Karpas-422 (cell line): ENCODE measurements around the gene FGFBP2. TPM values are rescaled to one million over a fixed set of nuclear protein-coding genes. Genes with fewer than 3 reads are reported as not detected.
"Not testable (repeated sequence)": the region's sequence is repeated elsewhere in the genome, so short reads cannot be mapped to it uniquely, and the experiment has no call there.

ENCODE experiments used
- DNase-seq: peaks from one replicate; pipeline ENCODE4 v3.0.0-alpha.2; 2015
- H2AFZ ChIP-seq: fragments of 200-600 bp; sonication (generic); 2 replicates; pipeline ENCODE4 v1.6.1; 2014; ENCODE audit warnings: antibody characterized with exemption, low read length, mixed read lengths
- H3K27ac ChIP-seq: fragments of 200-600 bp; sonication (generic); 2 replicates; pipeline ENCODE4 v1.5.1; 2014; ENCODE audit warnings: mild to moderate bottlenecking, low read length, moderate library complexity
- H3K27me3 ChIP-seq: fragments of 200-600 bp; sonication (generic); 2 replicates; pipeline ENCODE4 v1.6.1; 2014; ENCODE audit warnings: low read length, mixed read lengths
- H3K36me3 ChIP-seq: fragments of 200-600 bp; sonication (generic); 2 replicates; pipeline ENCODE4 v1.6.1; 2014; ENCODE audit warnings: low read length, mixed read lengths; ENCODE audit not compliant: insufficient read depth
- H3K4me1 ChIP-seq: fragments of 200-600 bp; sonication (generic); 2 replicates; pipeline ENCODE4 v1.6.1; 2014; ENCODE audit warnings: mild to moderate bottlenecking, low read length, mixed read lengths
- H3K4me2 ChIP-seq: fragments of 200-600 bp; sonication (generic); 2 replicates; pipeline ENCODE4 v1.6.1; 2014; ENCODE audit warnings: low read length, low read depth, mild to moderate bottlenecking; ENCODE audit not compliant: poor library complexity, severe bottlenecking
- H3K4me3 ChIP-seq: fragments of 200-600 bp; sonication (generic); 2 replicates; pipeline ENCODE4 v1.5.1; 2014; ENCODE audit warnings: mild to moderate bottlenecking, antibody characterized with exemption, low read length, mixed read lengths
- H3K79me2 ChIP-seq: fragments of 200-600 bp; sonication (generic); 2 replicates; pipeline ENCODE4 v1.6.1; 2014; ENCODE audit warnings: mild to moderate bottlenecking, low read length, mixed read lengths
- H3K9ac ChIP-seq: fragments of 200-600 bp; sonication (generic); 2 replicates; pipeline ENCODE4 v1.6.0; 2014; ENCODE audit warnings: low read length
- H3K9me2 ChIP-seq: fragments of 200-600 bp; sonication (generic), shearing (Covaris generic); replicated peaks from 2 replicates; pipeline ENCODE4 v1.6.0; 2014; ENCODE audit warnings: mild to moderate bottlenecking, low read length, moderate library complexity; ENCODE audit not compliant: insufficient read depth
- H3K9me3 ChIP-seq: fragments of 300-700, 200-600 bp; sonication (generic); 2 replicates; pipeline ENCODE4 v1.6.1; 2014; ENCODE audit warnings: low read length, mixed read lengths
- H4K20me1 ChIP-seq: fragments of 200-600 bp; sonication (generic); 2 replicates; pipeline ENCODE4 v1.6.1; 2014; ENCODE audit warnings: mild to moderate bottlenecking, antibody characterized with exemption, low read length, low read depth; ENCODE audit not compliant: insufficient read depth
- total RNA-seq: library from RNA; depleted of rRNA; stranded (reverse); fragments of >200 nt; shearing (Covaris generic); gene quantifications from 2 replicates; pipeline ENCODE4 v1.2.3, GENCODE V29; 2014; ENCODE audit warnings: low replicate concordance

FGFBP2 gene
- total RNA-seq, 1 experiment from 2014 or later, result not detected

DNA sequence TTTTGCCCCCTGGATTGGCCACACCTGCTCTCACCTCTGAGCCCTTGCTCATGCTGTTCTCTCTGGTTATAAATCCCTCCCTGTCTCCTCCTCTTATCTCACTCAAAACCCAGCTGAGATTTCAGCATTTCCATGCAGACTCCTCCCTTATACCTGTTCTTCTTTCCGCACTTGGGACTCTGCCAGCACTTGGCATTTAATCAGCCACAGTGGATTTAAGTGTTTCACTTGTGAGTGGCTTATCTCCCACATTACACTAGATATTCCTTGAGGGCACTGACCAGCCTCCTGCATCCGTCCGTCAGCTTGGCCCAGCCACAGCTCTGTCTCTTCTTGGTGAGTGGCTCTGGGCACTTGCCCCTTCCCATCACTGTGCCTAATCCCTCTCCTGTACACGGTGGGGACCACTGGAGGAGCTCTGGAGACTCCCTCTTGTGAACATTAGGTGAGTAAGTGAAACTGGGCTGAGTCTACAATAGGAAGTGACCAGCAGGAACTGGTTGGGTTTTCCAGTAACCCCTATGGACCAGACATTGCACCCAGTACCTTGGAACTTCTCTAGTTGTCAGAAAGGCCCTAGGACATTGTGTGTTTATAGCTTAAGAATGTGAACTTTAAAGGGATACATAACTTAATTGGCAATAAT, 44.4 kb downstream of the FGFBP2 start:
- DNase-seq, result no peak
- Histone ChIP-seq H2AFZ (no peak overlapping the region), H3K79me2 (no peaks in the 10 kb centered on the region), H3K9me2 (no peaks in the 10 kb centered on the region), H3K4me1 (no peaks in the 10 kb centered on the region), H3K9me3 (no peaks in the 10 kb centered on the region), H3K27me3 (no peaks in the 10 kb centered on the region), H3K4me3 (no peak overlapping the region), H3K27ac (no peak overlapping the region), H3K9ac (no peak overlapping the region), H3K36me3 (no peaks in the 10 kb centered on the region), H4K20me1 (no peaks in the 10 kb centered on the region), H3K4me2 (no peak overlapping the region)

DNA sequence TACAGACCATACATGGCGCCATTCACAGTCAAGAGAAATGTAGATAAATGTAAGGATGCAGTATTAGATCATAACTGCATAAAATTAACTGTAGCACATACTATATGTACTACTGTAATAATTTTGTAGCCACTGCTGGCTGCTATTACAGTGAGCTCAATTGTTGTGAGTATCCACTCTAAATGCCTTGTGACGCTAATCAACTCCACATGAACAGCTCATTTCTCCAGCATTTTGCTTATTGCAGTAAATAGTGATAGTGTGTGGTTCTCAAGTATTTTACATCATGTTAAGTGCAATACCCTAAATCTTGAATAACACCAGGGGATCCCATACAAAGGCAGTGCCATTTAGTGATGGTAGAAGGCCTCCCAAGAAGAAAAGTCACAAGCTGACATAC, 45.7 kb downstream of the FGFBP2 start:
- no peak overlapping the region for H3K27ac ChIP-seq
- no peak overlapping the region for H3K9ac ChIP-seq
- DNase-seq, result no peak
- no peaks in the 10 kb centered on the region for H3K79me2 ChIP-seq
- H3K27me3 ChIP-seq, result no peaks in the 10 kb centered on the region
- H2AFZ ChIP-seq, result no peak overlapping the region; the same call in 1 of the 2 replicates
- H3K9me2 ChIP-seq, result no peaks in the 10 kb centered on the region
- H3K4me1 ChIP-seq, result no peaks in the 10 kb centered on the region
- no peak overlapping the region for H3K4me3 ChIP-seq
- H3K4me2 ChIP-seq, result no peak overlapping the region
- no peaks in the 10 kb centered on the region for H4K20me1 ChIP-seq
- H3K36me3 ChIP-seq, result no peaks in the 10 kb centered on the region
- H3K9me3 ChIP-seq, result no peaks in the 10 kb centered on the region

DNA sequence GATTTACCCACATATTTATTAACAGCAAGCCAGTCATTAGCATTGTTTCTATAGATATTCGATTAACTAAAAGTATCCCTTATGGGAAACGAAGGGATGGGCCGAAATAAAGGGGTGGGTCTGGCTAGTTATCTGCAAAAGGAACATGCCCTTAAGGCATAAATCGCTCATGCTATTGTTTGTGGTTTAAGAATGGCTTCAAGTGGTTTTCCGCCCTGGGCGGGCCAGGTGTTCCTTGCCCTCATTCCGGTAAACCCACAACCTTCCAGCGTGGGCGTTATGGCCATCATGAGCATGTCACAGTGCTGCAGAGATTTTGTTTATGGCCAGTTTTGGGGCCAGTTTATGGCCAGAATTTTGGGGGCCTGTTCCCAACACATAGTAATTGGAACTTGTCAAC, 46.6 kb downstream of the FGFBP2 start:
- not testable (repeated sequence) for H3K79me2 ChIP-seq, H3K9ac ChIP-seq, H3K36me3 ChIP-seq, H2AFZ ChIP-seq, H3K9me2 ChIP-seq, H3K4me3 ChIP-seq, H4K20me1 ChIP-seq, DNase-seq, H3K4me1 ChIP-seq, H3K27ac ChIP-seq, H3K4me2 ChIP-seq, H3K27me3 ChIP-seq, H3K9me3 ChIP-seq

DNA sequence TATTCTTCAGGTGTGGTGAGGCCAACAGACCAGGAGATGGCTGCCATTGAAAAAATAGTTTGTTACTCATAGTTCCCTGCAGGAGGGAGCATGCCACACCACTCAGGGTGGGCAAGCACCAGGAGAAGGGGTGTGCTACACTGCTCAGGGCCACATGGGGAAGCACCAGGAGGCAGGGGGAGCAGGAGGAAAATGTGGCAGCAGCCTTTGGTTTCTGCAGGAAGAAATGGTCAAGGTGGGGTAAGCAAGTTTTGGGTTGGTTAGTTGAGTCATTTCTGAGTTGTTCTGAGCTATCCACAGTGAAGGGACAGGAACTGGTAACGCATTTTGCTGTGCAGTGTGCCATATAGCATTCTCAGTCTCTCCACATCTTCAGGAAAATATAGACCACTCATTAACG, 48.2 kb downstream of the FGFBP2 start:
- H3K4me1 ChIP-seq, result no peaks in the 10 kb centered on the region
- H3K79me2 ChIP-seq, result no peaks in the 10 kb centered on the region
- H4K20me1 ChIP-seq, result no peaks in the 10 kb centered on the region
- H3K36me3 ChIP-seq, result no peaks in the 10 kb centered on the region
- DNase-seq, result no peak
- H3K9ac ChIP-seq, result no peak overlapping the region
- no peak overlapping the region for H3K4me3 ChIP-seq
- H3K27ac ChIP-seq, result no peak overlapping the region
- H3K9me2 ChIP-seq, result no peaks in the 10 kb centered on the region
- H2AFZ ChIP-seq, result no peak overlapping the region
- H3K9me3 ChIP-seq, result no peaks in the 10 kb centered on the region
- no peak overlapping the region for H3K4me2 ChIP-seq
- no peaks in the 10 kb centered on the region for H3K27me3 ChIP-seq

DNA sequence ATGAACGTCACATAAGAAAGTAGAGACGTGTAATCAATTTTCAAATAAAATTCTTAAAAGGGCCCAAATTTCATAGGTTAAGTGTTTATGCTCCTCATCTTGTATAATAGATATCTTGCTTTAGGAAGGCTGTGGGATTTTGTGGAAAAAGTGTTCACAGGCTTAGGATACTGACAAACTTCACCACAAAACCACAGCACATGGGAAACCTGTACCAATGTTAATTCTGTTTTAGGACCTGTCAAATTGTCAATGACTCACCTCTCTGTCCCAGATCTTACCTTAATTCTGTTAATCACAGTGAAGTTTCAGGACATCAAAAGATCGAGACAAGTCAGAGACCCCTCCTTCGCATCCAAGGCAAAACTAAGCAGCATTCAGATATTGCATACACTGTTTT, 48.7 kb downstream of the FGFBP2 start:
- no peaks in the 10 kb centered on the region for H3K4me1 ChIP-seq
- H2AFZ ChIP-seq, result no peak overlapping the region
- no peaks in the 10 kb centered on the region for H3K9me2 ChIP-seq
- H3K9ac ChIP-seq, result no peak overlapping the region
- no peaks in the 10 kb centered on the region for H3K9me3 ChIP-seq
- H3K27ac ChIP-seq, result no peak overlapping the region
- H4K20me1 ChIP-seq, result no peaks in the 10 kb centered on the region
- H3K4me2 ChIP-seq, result no peak overlapping the region
- no peak overlapping the region for H3K4me3 ChIP-seq
- no peaks in the 10 kb centered on the region for H3K27me3 ChIP-seq
- no peaks in the 10 kb centered on the region for H3K79me2 ChIP-seq
- no peak for DNase-seq
- H3K36me3 ChIP-seq, result no peaks in the 10 kb centered on the region

DNA sequence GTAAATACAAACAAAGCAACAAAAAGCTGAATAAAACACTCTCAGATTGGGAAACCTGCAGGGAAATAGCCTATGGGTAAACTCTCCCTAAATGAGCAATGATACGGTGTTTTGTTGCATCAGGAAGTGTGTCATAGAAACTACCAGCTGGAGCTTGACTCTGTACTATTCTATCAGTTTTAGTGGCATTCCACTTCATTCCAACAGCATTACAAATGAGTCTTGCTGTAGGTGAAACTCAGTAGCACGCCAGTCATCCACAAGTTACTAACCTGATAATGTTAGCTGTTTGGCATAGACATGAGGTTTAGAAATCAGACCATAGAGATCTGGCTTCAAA, 49.4 kb downstream of the FGFBP2 start:
- no peak overlapping the region for H3K4me2 ChIP-seq

DNA sequence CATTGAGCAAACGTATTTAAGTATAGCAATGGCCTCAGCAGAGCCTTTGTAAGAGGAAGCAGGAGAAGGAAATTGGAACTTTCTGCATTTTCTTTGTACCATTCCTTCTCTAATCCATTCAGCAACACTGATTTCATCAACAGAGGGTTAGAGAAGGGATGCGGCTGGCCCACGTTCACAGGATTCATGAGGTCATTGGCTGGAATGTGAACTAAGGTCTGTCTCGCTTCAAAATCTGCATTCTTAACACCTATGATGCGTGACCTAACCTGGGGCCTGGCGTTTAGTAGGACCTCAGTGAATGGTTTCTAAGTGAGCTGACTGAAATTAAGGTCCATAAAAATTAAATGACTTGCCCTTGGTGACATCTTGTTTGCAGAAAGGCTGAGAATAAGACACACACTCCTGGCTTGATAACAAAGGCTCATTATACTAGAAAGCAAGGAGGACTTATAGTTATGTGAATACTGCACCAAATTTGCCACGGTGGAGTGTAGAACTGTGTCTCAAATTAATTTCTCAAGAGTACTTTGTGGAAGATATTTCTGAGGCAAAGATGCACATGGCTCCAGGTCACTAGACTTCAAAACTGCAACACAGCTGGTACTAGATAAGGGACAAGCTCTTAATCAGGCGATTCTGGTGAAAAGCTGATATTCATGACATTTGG, 49.9 kb downstream of the FGFBP2 start:
- H3K4me2 ChIP-seq, result no peak overlapping the region
- no peaks in the 10 kb centered on the region for H3K4me1 ChIP-seq
- H3K9ac ChIP-seq, result no peak overlapping the region
- H3K4me3 ChIP-seq, result no peak overlapping the region
- no peaks in the 10 kb centered on the region for H3K27me3 ChIP-seq
- DNase-seq, result no peak
- no peaks in the 10 kb centered on the region for H3K9me2 ChIP-seq
- H3K27ac ChIP-seq, result no peak overlapping the region
- no peaks in the 10 kb centered on the region for H3K9me3 ChIP-seq
- H4K20me1 ChIP-seq, result no peaks in the 10 kb centered on the region
- H3K79me2 ChIP-seq, result no peaks in the 10 kb centered on the region
- H2AFZ ChIP-seq, result no peak overlapping the region
- H3K36me3 ChIP-seq, result no peaks in the 10 kb centered on the region

More for the DNA sequence above, 49.4 kb downstream of the FGFBP2 start:
- no peaks in the 10 kb centered on the region for H3K79me2 ChIP-seq
- H3K4me3 ChIP-seq, result no peak overlapping the region
- no peaks in the 10 kb centered on the region for H3K9me2 ChIP-seq
- H2AFZ ChIP-seq, result no peak overlapping the region
- no peaks in the 10 kb centered on the region for H3K9me3 ChIP-seq
- H3K27me3 ChIP-seq, result no peaks in the 10 kb centered on the region
- H3K36me3 ChIP-seq, result no peaks in the 10 kb centered on the region
- no peak overlapping the region for H3K9ac ChIP-seq
- no peaks in the 10 kb centered on the region for H3K4me1 ChIP-seq
- no peaks in the 10 kb centered on the region for H4K20me1 ChIP-seq
- DNase-seq, result no peak
- H3K27ac ChIP-seq, result no peak overlapping the region

DNA sequence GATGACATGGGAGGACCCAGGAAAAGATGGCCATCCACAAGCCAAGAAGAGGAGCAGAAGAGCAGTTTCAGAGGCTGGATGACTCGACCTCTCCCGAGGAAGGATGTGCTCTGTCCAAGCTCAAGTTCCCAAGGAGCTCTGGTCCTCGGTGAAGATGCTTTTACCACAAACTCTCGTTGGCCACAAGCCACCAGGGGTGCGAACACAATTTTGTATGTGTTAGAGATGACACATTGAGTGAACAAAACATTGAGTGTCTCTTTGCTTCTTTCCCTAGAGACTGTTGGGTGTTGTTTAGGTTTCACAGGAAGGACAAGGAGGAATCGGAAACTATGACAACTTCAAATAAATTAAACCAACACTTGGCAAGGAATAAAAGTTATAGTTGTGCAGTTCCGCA, 50.7 kb downstream of the FGFBP2 start:
- Histone ChIP-seq H3K9me2 (no peaks in the 10 kb centered on the region), H3K4me2 (no peak overlapping the region), H3K79me2 (no peaks in the 10 kb centered on the region), H3K27ac (no peak overlapping the region), H3K4me1 (no peaks in the 10 kb centered on the region), H2AFZ (no peak overlapping the region), H4K20me1 (no peaks in the 10 kb centered on the region), H3K9me3 (no peaks in the 10 kb centered on the region), H3K4me3 (no peak overlapping the region), H3K36me3 (no peaks in the 10 kb centered on the region), H3K27me3 (no peaks in the 10 kb centered on the region), H3K9ac (no peak overlapping the region)
- DNase-seq, result no peak
